ENCODE measurements around the gene TMEM192.

GRCh38 chr4:165048170-165048569, 64.5 kb downstream of the TMEM192 start:
- no peak for TF ChIP-seq CTCF (IDR thresholded peaks at IDR 0.05; ENCODE audit: low read length)
- TF ChIP-seq EZH2 (optimal IDR thresholded peaks at IDR 0.05; ENCODE audit: low read depth, low read length), result no peak
- no peak for TF ChIP-seq EZH2phosphoT487 (IDR thresholded peaks at IDR 0.05; ENCODE audit: low read length)

All from MM.1S (cell line).